NCI-H2196 (cell line): ENCODE measurements around the gene TUBG2.

Source experiments
- DNase-seq: peaks from one replicate; lab custom pipeline; 2025; ENCODE audit not compliant: unreplicated experiment; lab: John Stamatoyannopoulos, UW

TUBG2 gene

DNA sequence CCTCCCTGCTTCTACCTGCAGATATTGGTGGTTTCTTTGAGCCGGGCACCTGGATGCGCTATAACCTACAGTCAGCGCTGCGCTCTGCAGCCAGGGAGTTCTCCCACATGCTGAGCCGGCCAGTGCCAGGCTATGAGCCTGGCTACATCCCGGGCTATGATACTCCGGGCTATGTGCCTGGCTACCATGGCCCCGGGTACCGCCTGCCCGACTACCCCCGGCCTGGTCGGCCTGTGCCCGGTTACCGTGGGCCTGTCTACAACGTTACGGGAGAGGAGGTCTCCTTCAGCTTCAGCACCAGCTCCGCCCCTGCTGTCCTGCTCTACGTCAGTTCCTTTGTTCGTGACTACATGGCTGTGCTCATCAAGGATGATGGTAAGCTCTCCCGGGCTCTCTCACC, 36.4 kb downstream of the TUBG2 start:
- DNase-seq, result no peak

DNA sequence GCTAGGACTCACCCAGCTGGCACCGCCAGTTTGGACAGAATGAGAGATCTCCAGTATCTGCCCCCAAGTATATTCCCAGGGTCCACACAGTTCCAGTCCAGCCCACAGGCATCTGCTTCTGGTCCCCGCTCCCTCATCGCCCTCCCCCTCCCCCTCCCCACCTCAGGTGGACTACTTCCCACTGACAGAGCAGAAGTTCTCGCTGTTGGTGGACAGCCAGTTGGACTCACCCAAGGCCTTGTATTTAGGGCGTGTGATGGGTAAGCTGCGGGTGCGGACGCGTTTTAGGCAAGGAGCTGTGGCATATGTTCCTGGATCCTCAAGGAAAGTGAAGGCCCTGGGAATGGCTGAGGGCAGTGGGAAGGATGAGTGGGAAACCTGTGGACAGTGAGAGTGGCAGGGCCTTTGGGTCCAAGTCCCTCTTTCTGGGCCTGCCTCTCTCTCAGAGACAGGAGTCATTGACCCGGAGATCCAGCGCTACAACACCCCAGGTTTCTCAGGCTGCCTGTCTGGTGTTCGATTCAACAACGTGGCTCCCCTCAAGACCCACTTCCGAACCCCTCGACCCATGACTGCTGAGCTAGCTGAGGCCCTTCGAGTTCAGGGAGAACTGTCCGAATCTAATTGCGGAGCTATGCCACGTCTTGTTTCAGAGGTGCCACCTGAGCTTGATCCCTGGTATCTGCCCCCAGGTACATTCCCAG, 38.2 kb downstream of the TUBG2 start:
- no peak for DNase-seq

DNA sequence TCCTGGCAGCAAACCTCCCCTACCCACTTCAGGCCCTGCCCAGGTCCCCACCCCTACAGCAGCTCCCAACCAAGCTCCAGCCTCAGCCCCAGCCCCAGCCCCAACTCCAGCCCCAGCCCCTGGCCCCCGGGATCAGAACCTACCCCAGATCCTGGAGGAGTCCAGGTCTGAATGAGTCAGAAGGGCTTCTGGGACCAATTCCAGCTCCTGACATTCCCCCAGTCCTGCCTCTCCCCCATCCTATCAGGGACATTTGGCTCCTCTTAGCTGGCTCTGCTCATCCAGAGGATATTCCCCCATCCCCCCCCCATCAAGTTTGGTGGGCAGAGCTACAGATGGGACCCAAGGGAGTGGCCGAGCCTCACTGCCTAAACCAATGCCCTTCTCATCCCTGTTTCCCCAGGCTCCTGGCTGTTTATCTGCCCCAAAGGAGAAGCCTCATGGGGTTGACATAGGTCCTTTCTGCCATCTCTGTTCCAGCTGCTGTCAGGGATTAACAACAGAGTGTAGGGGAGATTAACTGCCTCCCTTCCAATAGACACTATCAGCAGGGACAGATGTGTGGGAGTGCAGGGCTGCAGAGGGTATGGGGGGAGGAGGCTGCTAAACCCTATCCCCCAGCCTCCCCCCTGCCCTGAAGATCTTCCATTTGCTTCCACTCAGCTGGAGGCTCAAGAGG, 39.8 kb downstream of the TUBG2 start:
- DNase-seq, result no peak

- DNase-seq, result no peak
Measured at GRCh38 chr17:42699415-42699740, 40.3 kb downstream of the TUBG2 start.

DNA sequence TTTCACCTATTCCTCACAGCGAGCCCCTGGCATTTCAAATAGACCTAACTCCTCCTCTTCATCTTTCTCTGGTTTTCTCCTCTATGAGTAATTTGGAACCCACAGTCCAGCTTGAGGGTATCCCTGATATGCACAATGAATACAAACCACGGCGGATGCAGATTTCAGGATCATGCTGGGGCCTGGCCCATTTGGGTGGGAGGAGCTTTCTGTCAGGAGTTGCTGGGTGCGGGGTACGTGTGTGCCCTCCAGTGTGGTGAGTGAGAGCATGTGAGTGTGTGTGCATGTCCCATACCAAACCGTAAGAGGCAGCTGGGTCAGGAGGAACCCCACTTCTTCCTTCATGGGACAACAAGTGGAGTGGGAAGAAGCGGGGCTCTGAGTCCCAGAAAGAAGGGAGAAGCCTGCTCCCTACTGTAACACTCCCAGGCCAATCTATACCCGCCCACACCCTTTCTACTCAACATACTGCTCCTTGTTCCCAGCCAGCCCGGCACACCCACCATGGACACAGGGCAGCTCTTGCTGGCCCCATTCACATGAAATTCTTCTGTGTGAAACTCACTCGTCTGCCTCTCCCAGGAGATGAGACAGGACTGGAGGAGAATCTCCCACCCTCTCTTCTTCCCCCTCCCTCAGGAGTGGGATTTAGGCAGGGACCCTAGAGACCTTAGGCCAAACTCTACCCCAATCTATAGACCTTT, 41.7 kb downstream of the TUBG2 start:
- no peak for DNase-seq

DNA sequence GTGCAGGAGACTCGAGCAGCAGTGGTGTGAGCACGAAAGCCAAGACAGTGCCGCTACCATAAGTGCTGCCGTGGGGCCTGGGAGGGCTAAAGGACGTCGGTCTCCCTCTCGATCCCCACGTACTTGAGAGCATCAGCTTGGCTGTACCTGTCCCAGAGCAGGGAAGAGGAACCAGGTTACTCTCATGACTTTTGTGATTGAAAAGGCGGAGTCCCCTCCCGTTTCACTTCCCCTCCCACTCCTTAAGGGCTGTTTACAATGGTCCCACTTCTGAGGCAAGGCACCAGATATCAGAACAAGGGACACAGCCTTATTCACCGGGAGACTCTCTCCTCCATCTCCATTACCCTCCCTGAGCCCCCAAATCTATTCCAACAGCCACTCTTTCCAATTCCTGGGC, 43.4 kb downstream of the TUBG2 start:
- no peak for DNase-seq

DNA sequence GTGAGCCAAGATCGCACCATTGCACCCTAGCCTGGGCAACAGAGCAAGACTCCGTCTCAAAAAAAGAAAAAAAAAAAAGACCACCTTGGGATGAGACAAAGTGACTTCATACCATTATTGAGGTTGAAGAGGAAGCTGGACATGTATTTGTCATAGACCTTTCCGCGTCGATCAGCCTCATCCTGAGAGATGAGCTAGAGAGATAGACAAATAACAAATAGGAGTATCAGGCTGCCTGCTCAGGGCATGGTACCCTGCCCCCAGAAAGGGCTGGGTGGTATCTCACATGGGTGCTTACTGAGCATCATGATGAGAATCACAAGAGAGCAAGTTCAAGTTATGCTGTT, 45.4 kb downstream of the TUBG2 start:
- DNase-seq, result no peak

- DNase-seq, result no peak
Measured at GRCh38 chr17:42704837-42705494, 45.9 kb downstream of the TUBG2 start.

DNA sequence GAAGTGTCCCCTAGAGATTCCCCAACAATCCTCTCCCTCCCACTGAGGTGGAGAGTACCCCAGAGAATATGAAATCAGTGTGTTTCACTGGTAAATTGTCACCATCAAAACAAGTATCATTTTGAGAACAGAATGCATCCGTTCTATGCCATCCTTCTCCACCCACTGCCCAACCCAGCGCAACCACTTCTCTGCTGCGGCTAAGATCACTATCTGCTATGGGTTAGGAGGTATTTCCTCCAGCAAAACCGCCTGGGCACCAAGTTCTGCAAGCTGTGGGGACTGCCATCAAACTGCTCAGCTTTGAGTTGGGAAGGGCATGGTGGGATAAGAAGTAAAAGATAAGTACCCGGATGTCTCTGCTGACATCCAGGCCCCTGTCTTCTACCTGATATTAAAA, 47.6 kb downstream of the TUBG2 start:
- no peak for DNase-seq

- DNase-seq, result no peak
Measured at GRCh38 chr17:42708588-42708987, 49.5 kb downstream of the TUBG2 start.

DNA sequence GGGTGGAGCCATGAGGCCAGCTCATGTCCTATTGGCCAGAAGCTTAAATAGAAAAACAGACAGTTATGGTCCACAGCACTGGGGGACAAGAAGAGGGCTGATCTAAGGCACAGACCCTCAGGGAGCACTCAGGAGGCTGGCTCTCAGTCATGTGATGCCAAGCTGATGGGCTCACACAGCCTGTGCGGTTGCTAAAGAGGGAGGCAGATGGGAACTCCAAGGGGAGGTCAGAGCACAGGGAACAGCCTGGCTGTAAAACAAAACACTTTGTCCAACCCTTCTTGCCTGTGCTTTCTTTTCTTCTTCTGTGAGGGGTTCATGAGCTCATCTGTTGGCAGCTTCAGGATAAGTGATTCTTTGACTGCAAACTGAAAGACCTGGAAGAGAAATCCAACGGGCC, 50.5 kb downstream of the TUBG2 start:
- no peak for DNase-seq
